Measurements from ENCODE around the gene FOXC1. TPM values are rescaled to one million over a fixed set of nuclear protein-coding genes. Genes with fewer than 3 reads are reported as not detected.

The FOXC1 gene
- total and polyA plus RNA-seq, 8 donors = 0.25 to 8.3 (median 2.8) TPM

DNA sequence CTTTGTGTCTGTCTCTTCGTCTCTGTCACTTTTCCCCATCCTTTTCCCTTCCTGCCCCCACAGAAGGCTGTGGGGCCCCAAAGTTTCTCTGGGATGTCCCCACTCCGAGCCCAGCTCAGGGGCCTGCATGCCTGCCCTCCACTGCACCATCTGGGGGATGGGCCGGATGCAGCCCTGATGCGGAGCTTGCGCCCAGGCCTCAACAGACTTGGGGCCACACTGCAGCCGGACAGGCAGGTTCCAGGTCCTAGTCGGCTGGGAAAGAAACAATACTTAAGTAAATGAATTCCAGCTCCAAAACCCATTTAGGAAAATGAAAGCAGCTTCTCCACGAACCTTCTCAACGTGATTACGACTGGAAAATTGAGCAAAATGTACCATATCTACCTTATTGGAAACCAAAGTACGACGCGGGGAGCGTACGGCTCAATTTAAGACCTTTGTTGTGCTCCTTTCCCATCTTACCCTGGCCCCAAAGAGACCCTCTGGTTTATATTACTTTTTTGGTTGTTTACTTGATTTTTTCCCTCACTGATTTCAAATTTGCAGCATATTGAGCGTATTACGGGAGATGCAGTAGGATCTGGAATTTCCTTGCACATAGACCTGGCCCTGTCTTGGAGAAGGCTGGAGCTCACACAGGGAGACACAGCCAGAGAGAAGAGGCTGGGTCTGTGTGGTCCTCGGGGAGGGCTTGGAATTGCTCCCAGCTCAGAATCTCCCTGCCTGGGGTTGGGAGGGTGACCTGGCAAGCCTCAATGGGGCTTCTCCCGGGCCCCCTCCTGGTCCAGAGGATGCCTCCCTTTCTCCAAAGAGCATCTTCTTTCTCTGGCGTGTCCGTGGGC is 8.0 kb downstream of the FOXC1 start:
- 84 to 89% (median 88%) methylated on average over 21 of the region's 21 CpGs for WGBS, 5 donors
- no peak overlapping the region for H3K4me3 ChIP-seq
- TF ChIP-seq POLR2A (IDR thresholded peaks at IDR 0.05) (no peak), EP300 (IDR thresholded peaks at IDR 0.05) (no peak), POLR2AphosphoS5 (IDR thresholded peaks at IDR 0.05) (no peak)
- TF ChIP-seq, protein P1, sequence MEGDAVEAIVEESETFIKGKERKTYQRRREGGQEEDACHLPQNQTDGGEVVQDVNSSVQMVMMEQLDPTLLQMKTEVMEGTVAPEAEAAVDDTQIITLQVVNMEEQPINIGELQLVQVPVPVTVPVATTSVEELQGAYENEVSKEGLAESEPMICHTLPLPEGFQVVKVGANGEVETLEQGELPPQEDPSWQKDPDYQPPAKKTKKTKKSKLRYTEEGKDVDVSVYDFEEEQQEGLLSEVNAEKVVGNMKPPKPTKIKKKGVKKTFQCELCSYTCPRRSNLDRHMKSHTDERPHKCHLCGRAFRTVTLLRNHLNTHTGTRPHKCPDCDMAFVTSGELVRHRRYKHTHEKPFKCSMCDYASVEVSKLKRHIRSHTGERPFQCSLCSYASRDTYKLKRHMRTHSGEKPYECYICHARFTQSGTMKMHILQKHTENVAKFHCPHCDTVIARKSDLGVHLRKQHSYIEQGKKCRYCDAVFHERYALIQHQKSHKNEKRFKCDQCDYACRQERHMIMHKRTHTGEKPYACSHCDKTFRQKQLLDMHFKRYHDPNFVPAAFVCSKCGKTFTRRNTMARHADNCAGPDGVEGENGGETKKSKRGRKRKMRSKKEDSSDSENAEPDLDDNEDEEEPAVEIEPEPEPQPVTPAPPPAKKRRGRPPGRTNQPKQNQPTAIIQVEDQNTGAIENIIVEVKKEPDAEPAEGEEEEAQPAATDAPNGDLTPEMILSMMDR (IDR thresholded peaks at IDR 0.05) = no peak
- H3K36me3 ChIP-seq = peaks cover 0 to 26% (median 21%) of the 10 kb centered on the region in 4 donors
- no peak overlapping the region for H3K27ac ChIP-seq
- H3K27me3 ChIP-seq = peaks cover 32 to 100% (median 70%) of the 10 kb centered on the region in 3 donors
- H3K4me1 ChIP-seq = peaks cover 21 to 38% (median 28%) of the 10 kb centered on the region in 4 donors
- no peak for DNase-seq
- intact Hi-C loops (cut with DNase I; ENCODE audit: low total_unique reads) = no loop called here
- H3K9me3 ChIP-seq = no peaks in the 10 kb centered on the region

DNA sequence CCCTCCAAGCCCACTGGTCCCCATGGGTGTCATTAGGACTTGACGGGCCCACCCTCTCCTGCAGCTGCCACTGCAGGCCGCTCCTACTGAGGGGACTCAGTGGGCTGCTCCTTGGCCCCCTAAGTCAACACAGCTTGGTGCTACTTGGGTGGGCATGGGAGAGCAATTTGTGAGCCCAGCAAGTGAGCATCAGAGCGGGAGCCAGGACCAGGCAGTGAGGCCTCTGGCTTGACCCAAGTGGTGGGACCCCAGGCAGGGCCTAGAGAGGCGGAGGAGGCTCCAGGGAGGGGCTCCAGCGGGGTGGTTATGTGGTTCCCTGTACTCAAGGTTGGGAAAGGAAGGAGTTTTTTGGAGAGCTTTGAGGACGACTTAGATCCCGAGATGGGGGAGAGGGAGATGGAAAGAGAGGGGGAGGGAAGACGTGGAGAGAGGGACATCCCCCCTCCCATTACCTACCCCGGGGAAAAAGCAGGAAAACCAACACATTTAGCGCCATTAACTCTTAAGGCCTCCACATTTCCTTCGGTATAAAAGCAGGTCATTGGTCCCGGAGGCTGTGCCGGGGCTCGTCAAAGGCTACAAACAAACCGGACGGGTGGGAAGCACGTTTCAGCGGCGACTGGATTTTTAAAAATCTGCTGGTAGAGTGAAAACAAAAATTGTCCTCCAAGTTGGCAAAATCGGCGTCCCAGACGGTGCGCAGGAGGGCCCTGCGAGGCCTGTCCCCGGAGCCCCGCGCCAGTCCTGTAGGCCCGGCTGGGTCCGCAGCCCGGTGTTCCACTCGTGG is 8.8 kb downstream of the FOXC1 start:
- TF ChIP-seq POLR2A (IDR thresholded peaks at IDR 0.05) (no peak), EP300 (IDR thresholded peaks at IDR 0.05) (no peak), POLR2AphosphoS5 (IDR thresholded peaks at IDR 0.05) (no peak)
- TF ChIP-seq, protein P1 (IDR thresholded peaks at IDR 0.05) = no peak
- H3K27me3 ChIP-seq = peaks cover 28 to 99% (median 63%) of the 10 kb centered on the region in 3 donors
- intact Hi-C loops (cut with DNase I; ENCODE audit: low total_unique reads) = no loop called here
- peaks cover 0 to 34% (median 29%) of the 10 kb centered on the region in 4 donors for H3K36me3 ChIP-seq
- 72 to 83% (median 80%) methylated on average over 27 to 31 of the region's 31 CpGs for WGBS, 5 donors
- H3K27ac ChIP-seq = no peak overlapping the region
- peaks cover 21 to 33% (median 27%) of the 10 kb centered on the region in 4 donors for H3K4me1 ChIP-seq
- H3K9me3 ChIP-seq = no peaks in the 10 kb centered on the region
- DNase-seq = no peak
- no peak overlapping the region for H3K4me3 ChIP-seq

DNA sequence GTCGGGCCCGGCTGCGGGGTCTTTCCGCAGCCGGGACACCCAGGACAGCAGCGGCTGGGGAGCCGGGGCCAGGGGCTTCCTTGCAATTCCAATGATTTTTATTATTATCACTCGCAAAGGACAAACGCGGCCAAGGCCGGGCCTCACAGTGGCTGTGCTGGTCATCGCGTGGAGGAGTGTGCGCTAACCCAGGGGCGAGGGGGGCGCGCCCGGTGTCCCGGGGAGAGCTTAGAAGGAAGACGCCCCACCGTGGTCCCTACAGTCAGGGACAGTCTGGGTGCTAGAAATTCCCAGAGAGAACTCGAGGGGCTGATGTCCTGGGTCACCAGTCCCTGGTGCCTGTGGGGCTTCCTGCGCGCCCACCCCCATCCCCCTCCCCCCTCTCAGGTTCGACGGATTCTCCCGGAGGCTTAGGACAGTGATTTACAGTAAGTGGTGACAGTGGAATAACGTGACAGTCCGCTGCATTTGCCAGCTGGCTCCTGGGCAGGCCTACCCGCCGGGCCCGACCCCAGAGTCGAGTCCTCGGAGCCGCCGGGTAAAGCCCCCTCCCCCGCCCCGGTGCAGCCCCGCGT is 9.5 kb downstream of the FOXC1 start:
- Histone ChIP-seq H3K4me1 (peaks cover 17 to 29% (median 23%) of the 10 kb centered on the region in 4 donors), H3K4me3 (peak overlapping the region in 2 of 4 donors; percentile 15 to 26), H3K36me3 (peaks cover 0 to 41% (median 35%) of the 10 kb centered on the region in 4 donors), H3K27ac (no peak overlapping the region), H3K27me3 (peaks cover 25 to 99% (median 61%) of the 10 kb centered on the region in 3 donors), H3K9me3 (no peaks in the 10 kb centered on the region)
- TF ChIP-seq EP300 (IDR thresholded peaks at IDR 0.05) (no peak), POLR2A (IDR thresholded peaks at IDR 0.05) (no peak), POLR2AphosphoS5 (IDR thresholded peaks at IDR 0.05) (no peak)
- TF ChIP-seq, protein P1 (IDR thresholded peaks at IDR 0.05) = no peak
- DNase-seq = no peak
- WGBS, 5 donors = 36 to 67% (median 61%) methylated on average over 12 to 40 of the region's 40 CpGs
- intact Hi-C loops (cut with DNase I; ENCODE audit: low total_unique reads) = no loop called here

All from stomach (tissue), 9 donors.